ENCODE results near the gene TENT4A.

The TENT4A gene

GRCh38 chr5:6739603-6740002 is 26.4 kb downstream of the TENT4A start:
- TF ChIP-seq GLIS3 (CRISPR knock-in tag; IDR thresholded peaks at IDR 0.05): no peak
- TF ChIP-seq CSDC2 (CRISPR knock-in tag; IDR thresholded peaks at IDR 0.05): no peak
- no peak for TF ChIP-seq ZC3H10 (CRISPR knock-in tag; IDR thresholded peaks at IDR 0.05)
- no peak for TF ChIP-seq BACH2 (CRISPR knock-in tag; IDR thresholded peaks at IDR 0.05; ENCODE audit: borderline replicate concordance)
- no peak for TF ChIP-seq PPARA (CRISPR knock-in tag; IDR thresholded peaks at IDR 0.05; ENCODE audit: borderline replicate concordance)
- no peak for ATAC-seq

- no peak for TF ChIP-seq ISL1 (CRISPR knock-in tag; IDR thresholded peaks at IDR 0.05)
- TF ChIP-seq ZC3H10 (CRISPR knock-in tag; IDR thresholded peaks at IDR 0.05): no peak
- TF ChIP-seq ZFP30 (CRISPR knock-in tag; IDR thresholded peaks at IDR 0.05): no peak
- ATAC-seq: no peak
Observed at GRCh38 chr5:6740586-6741150, 27.4 kb downstream of the TENT4A start.

GRCh38 chr5:6742081-6742758 is 29.0 kb downstream of the TENT4A start:
- TF ChIP-seq ESRRG (CRISPR knock-in tag; IDR thresholded peaks at IDR 0.05) (no peak), ZFP30 (CRISPR knock-in tag; IDR thresholded peaks at IDR 0.05) (no peak), POU6F1 (CRISPR knock-in tag; IDR thresholded peaks at IDR 0.05; ENCODE audit: borderline replicate concordance, low read depth) (no peak), GLIS3 (CRISPR knock-in tag; IDR thresholded peaks at IDR 0.05) (no peak), TSHZ2 (CRISPR knock-in tag; IDR thresholded peaks at IDR 0.05) (no peak), ISL1 (CRISPR knock-in tag; IDR thresholded peaks at IDR 0.05) (no peak), ZNF70 (CRISPR knock-in tag; IDR thresholded peaks at IDR 0.05) (no peak), CSRNP3 (CRISPR knock-in tag; IDR thresholded peaks at IDR 0.05) (no peak), ZFP3 (CRISPR knock-in tag; IDR thresholded peaks at IDR 0.05) (no peak), CSDC2 (CRISPR knock-in tag; IDR thresholded peaks at IDR 0.05) (no peak), TOX (CRISPR knock-in tag; IDR thresholded peaks at IDR 0.05; ENCODE audit: borderline replicate concordance) (no peak), PPARA (CRISPR knock-in tag; IDR thresholded peaks at IDR 0.05; ENCODE audit: borderline replicate concordance) (no peak), BACH2 (CRISPR knock-in tag; IDR thresholded peaks at IDR 0.05; ENCODE audit: borderline replicate concordance) (no peak), ZNF8 (CRISPR knock-in tag; IDR thresholded peaks at IDR 0.05) (no peak), RARB (CRISPR knock-in tag; IDR thresholded peaks at IDR 0.05) (no peak), CREB5 (CRISPR knock-in tag; IDR thresholded peaks at IDR 0.05; ENCODE audit: low read depth) (no peak)
- no peak for ATAC-seq

- ATAC-seq: no peak
- TF ChIP-seq ESRRG (CRISPR knock-in tag; IDR thresholded peaks at IDR 0.05) (no peak), TSHZ2 (CRISPR knock-in tag; IDR thresholded peaks at IDR 0.05) (no peak), ZNF8 (CRISPR knock-in tag; IDR thresholded peaks at IDR 0.05) (no peak), CREB5 (CRISPR knock-in tag; IDR thresholded peaks at IDR 0.05; ENCODE audit: low read depth) (no peak), PATZ1 (CRISPR knock-in tag; IDR thresholded peaks at IDR 0.05; ENCODE audit: borderline replicate concordance) (no peak), ZFP30 (CRISPR knock-in tag; IDR thresholded peaks at IDR 0.05) (no peak)
Observed at GRCh38 chr5:6743161-6743560, 29.9 kb downstream of the TENT4A start.
